GM21786 (cell line): ENCODE measurements around the gene DUSP11.
A peak's percentile ranks its signal among the peaks of the same experiment; 100 is the strongest.
"Not testable (repeated sequence)": the region's sequence is repeated elsewhere in the genome, so short reads cannot be mapped to it uniquely, and the experiment has no call there.

Experiments used
- ATAC-seq: cut with Tn5 transposase; IDR thresholded peaks from one replicate; pipeline ENCODE4 v1.9.1; 2021; ENCODE audit not compliant: unreplicated experiment

Gene DUSP11

GRCh38 chr2:73776381-73776780 lies 3.5 kb downstream of the DUSP11 start:
- no peak for ATAC-seq

GRCh38 chr2:73772819-73773218 lies 7.1 kb downstream of the DUSP11 start:
- no peak for ATAC-seq

- ATAC-seq, result no peak
Observed at GRCh38 chr2:73770725-73771124, 9.2 kb downstream of the DUSP11 start.

- no peak for ATAC-seq
Observed at GRCh38 chr2:73766994-73767393, 12.9 kb downstream of the DUSP11 start.

GRCh38 chr2:73766349-73766748 lies 13.6 kb downstream of the DUSP11 start:
- no peak for ATAC-seq

- ATAC-seq, result no peak
Observed at GRCh38 chr2:73764945-73765344, 15.0 kb downstream of the DUSP11 start.

- no peak for ATAC-seq
Observed at GRCh38 chr2:73762571-73762970, 17.3 kb downstream of the DUSP11 start.

GRCh38 chr2:73759904-73760303 lies 20.0 kb downstream of the DUSP11 start:
- ATAC-seq, result no peak

- no peak for ATAC-seq
Observed at GRCh38 chr2:73759285-73759764, 20.6 kb downstream of the DUSP11 start.

- not testable (repeated sequence) for ATAC-seq
Observed at GRCh38 chr2:73754332-73754731, 25.6 kb downstream of the DUSP11 start.

- no peak for ATAC-seq
Observed at GRCh38 chr2:73749314-73749713, 30.6 kb downstream of the DUSP11 start.

GRCh38 chr2:73746877-73747208 lies 33.1 kb downstream of the DUSP11 start:
- no peak for ATAC-seq

GRCh38 chr2:73746015-73746876 lies 33.7 kb downstream of the DUSP11 start:
- no peak for ATAC-seq

GRCh38 chr2:73740767-73741166 lies 39.1 kb downstream of the DUSP11 start:
- no peak for ATAC-seq

GRCh38 chr2:73739101-73739500 lies 40.8 kb downstream of the DUSP11 start:
- ATAC-seq, result no peak

- peak; percentile 97 for ATAC-seq
Observed at GRCh38 chr2:73736855-73737779, 42.8 kb downstream of the DUSP11 start, which contains the start of gene TPRKB. Gene TPRKB, minus strand, starts transcription at chr2:73737345. Its CDS starts 2,776 bp downstream, at chr2:73734569.

- ATAC-seq, result no peak
Observed at GRCh38 chr2:73736378-73736777, 43.5 kb downstream of the DUSP11 start.

- ATAC-seq, result no peak
Observed at GRCh38 chr2:73730810-73731209, 49.1 kb downstream of the DUSP11 start.

GRCh38 chr2:73728711-73729110 lies 51.2 kb downstream of the DUSP11 start:
- ATAC-seq, result no peak

GRCh38 chr2:73728043-73728442 lies 51.9 kb downstream of the DUSP11 start:
- no peak for ATAC-seq

- ATAC-seq, result not testable (repeated sequence)
Observed at GRCh38 chr2:73726657-73727056, 53.2 kb downstream of the DUSP11 start.
